Effector memory CD4-positive, alpha-beta T cell (primary cell): Measurements from ENCODE around the gene MICAL2.
A peak's percentile ranks its signal among the peaks of the same experiment; 100 is the strongest.

Experiments
- DNase-seq, 3 donors: peaks; one replicate each; pipeline ENCODE4 v3.0.0-alpha.2; 2020
- H3K27ac ChIP-seq: 2 replicates; pipeline ENCODE4 v1.7.0; 2013; ENCODE audit warnings: mild to moderate bottlenecking, low read length, moderate library complexity; ENCODE audit not compliant: insufficient read depth, poor library complexity, severe bottlenecking
- H3K27me3 ChIP-seq: replicated peaks from 2 replicates; pipeline ENCODE4 v1.7.0; 2013; ENCODE audit warnings: mild to moderate bottlenecking, low read length; ENCODE audit not compliant: insufficient read depth, control insufficient read depth, poor library complexity, severe bottlenecking
- H3K36me3 ChIP-seq: 2 replicates; pipeline ENCODE4 v1.7.0; 2013; ENCODE audit warnings: mild to moderate bottlenecking, low read length, moderate library complexity; ENCODE audit not compliant: control insufficient read depth, insufficient read depth
- H3K4me1 ChIP-seq: 2 replicates; pipeline ENCODE4 v1.7.0; 2013; ENCODE audit warnings: low read length, mild to moderate bottlenecking; ENCODE audit not compliant: control insufficient read depth, insufficient read depth, poor library complexity, severe bottlenecking
- H3K4me3 ChIP-seq: 2 replicates; pipeline ENCODE4 v1.7.0; 2013; ENCODE audit warnings: low read length, low read depth, mild to moderate bottlenecking; ENCODE audit not compliant: insufficient read depth, poor library complexity, severe bottlenecking
- H3K9me3 ChIP-seq: 2 replicates; pipeline ENCODE4 v1.7.0; 2013; ENCODE audit warnings: mild to moderate bottlenecking, low read length, moderate library complexity; ENCODE audit not compliant: control insufficient read depth

Gene MICAL2

DNA sequence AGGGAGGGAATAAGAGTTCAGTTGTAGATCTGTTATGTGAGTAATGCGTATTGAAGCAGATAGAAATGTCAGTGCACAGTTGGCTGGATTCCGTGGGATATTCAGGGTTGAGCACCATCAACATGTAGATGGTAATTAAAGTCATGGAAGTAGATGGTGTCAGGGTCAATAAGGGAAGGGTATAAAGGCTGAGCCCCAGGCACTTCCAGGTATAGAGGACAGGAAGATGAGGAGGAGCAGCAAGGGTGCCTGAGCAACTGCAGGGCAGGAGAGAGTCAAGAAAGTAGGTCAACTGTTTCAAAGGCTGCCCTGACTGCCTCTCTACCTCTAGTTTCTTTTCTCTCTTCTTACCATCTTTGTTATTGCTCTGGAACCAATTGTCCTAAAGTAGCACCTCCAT, 85.9 kb downstream of the MICAL2 start:
- H3K4me3 ChIP-seq = peak overlapping the region; percentile 43
- H3K36me3 ChIP-seq = no peaks in the 10 kb centered on the region

DNA sequence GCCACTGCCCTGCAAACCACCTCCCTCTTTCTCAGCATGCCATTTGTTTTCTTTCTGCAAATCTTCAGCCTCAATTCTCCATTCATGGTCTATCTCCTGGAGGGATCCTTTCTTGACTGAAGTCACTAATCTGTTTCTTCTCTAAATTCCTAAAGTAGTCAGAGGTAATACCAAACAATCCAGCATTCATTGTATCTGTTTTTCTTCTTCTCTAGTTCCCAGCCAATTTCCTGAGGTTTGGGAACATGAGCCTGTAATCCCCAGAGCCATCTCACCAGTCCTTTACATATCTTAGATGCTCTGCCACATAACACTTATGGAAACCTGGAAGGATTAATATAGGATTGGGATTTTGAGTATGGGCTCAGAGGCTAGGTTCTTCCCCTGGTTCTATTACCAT, 86.5 kb downstream of the MICAL2 start:
- Histone ChIP-seq H3K4me3 (peak overlapping the region; percentile 43), H3K36me3 (no peaks in the 10 kb centered on the region), H3K27ac (peak overlapping the region; percentile 62)

More for the DNA sequence above, 85.9 kb downstream of the MICAL2 start:
- Histone ChIP-seq H3K4me1 (peaks cover 46% of the 10 kb centered on the region), H3K9me3 (no peaks in the 10 kb centered on the region), H3K27me3 (no peaks in the 10 kb centered on the region), H3K27ac (peak overlapping the region; percentile 62)
- no peak for DNase-seq

DNA sequence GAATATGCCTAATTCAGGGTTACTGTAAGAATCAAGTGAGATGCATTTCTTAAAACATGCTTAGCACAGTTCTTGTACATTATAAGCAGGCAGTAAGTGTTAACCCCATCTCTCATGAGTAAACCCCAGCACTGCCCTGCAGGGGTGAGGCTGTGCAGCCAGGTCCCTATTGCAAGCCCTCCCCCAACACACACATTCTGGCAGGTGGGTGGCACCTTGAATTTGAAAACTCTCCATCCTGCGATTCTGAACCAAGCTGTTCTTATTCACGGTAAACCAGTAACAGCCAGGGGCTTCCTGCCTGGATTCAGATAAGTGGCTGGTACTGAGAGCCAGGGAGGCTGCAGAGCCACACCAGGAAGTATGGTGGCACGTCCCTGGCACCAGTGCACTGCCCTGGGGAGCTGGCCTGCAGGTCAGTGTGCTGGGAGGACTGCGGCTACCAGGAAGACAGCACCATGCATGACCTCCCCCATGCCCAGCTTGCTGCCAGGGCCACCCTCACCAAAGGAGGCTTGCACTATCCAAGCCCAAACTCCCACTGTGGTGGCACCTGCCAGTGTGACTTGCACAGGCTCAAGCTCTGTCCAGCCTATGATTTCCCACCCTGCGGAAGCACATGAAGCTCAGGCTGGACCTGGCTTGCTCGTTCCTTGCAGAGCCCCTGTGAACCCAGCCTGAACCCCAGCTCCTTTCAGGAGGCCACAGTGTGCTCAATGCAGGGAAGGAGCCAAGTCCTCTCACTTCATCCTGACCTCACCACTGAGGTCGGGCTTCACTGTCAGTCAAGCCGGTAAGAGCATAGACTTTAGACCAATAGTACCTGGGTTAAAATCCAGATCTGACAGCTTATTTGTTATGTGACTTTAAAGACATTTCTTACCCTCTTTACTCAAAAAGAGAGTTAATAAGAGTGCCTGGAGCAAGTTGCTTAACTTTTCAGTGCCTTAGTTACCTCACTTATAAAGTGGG, 88.1 kb downstream of the MICAL2 start:
- Histone ChIP-seq H3K9me3 (no peaks in the 10 kb centered on the region), H3K4me1 (peaks cover 49% of the 10 kb centered on the region), H3K27ac (peak overlapping the region; percentile 62), H3K36me3 (no peaks in the 10 kb centered on the region), H3K4me3 (peak overlapping the region; percentile 27), H3K27me3 (no peaks in the 10 kb centered on the region)
- no peak for DNase-seq

More for the DNA sequence above, 86.5 kb downstream of the MICAL2 start:
- Histone ChIP-seq H3K4me1 (peaks cover 49% of the 10 kb centered on the region), H3K9me3 (no peaks in the 10 kb centered on the region), H3K27me3 (no peaks in the 10 kb centered on the region)
- no peak for DNase-seq

DNA sequence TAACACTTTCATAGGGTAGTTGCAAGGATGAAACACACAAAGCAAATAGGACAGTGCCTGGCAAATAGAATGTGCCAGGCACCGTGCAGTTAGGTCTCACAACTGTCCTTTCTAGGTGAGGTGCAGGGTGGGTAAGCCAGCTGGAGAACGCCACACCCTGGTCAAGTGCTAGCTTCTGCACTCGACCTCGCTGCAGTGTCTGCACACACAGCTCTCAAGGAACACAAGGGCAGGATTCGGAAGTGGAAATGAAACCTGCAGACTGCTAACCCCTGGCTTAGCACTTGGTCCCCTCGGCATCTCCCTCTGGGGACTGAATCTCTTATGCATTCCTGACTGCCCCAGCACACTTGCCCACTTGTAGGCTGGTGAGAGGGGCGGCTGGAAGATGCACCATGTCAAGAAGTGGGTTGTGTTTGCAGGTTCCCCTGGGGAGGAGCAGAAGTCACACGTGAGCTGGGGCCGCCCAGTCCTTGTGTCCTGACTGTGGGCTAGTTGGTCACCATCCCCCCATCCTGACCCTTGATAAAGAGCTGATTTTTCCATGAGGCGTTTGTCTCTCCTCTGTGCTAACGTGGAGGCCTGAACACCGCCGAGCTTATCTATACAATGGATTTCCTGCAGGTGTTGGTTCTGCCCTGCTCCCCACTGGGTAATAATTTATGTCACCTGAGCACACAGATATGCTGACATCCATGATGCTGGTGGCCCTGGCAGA, 89.0 kb downstream of the MICAL2 start:
- DNase-seq = no peak
- Histone ChIP-seq H3K9me3 (no peaks in the 10 kb centered on the region), H3K4me1 (peaks cover 49% of the 10 kb centered on the region), H3K27me3 (no peaks in the 10 kb centered on the region), H3K27ac (peak overlapping the region; percentile 32), H3K4me3 (peak overlapping the region; percentile 13), H3K36me3 (no peaks in the 10 kb centered on the region)

DNA sequence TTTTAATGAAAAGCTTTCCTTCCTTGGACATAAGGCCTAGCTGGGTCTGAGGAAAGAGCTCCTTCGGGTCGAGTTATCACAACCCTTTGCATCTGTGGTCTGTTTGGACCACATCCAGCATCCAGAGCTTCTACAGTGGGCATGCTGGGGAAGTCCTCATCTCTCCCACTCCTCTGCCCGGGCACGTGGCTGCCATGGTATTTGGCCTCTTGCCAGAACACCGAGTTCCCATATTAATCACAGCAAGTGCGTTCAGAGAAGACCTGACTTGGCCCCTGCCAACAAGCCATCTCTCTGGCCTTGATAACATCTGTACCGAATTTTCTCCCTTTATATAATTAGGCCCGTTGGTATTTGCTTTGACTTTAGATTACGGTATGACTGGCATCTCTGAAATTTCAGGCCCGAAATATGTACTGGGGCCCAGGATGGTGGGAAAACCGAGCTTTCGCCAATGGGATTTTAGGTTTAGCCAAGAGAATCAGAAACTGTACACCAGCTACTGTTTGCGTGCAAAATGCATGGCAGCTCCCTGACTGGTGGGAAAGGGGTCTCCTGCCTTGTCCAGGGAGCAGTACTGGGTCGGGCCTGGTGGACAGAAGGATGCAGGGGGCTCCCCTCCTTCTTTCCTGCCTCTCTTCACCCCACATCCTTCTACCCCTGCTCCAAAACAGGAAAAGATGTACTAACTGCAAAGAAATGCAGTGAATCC, 90.0 kb downstream of the MICAL2 start:
- DNase-seq = no peak
- Histone ChIP-seq H3K27ac (peak overlapping the region; percentile 32), H3K4me1 (peaks cover 45% of the 10 kb centered on the region), H3K27me3 (no peaks in the 10 kb centered on the region), H3K9me3 (no peaks in the 10 kb centered on the region), H3K36me3 (no peaks in the 10 kb centered on the region), H3K4me3 (no peak overlapping the region)

DNA sequence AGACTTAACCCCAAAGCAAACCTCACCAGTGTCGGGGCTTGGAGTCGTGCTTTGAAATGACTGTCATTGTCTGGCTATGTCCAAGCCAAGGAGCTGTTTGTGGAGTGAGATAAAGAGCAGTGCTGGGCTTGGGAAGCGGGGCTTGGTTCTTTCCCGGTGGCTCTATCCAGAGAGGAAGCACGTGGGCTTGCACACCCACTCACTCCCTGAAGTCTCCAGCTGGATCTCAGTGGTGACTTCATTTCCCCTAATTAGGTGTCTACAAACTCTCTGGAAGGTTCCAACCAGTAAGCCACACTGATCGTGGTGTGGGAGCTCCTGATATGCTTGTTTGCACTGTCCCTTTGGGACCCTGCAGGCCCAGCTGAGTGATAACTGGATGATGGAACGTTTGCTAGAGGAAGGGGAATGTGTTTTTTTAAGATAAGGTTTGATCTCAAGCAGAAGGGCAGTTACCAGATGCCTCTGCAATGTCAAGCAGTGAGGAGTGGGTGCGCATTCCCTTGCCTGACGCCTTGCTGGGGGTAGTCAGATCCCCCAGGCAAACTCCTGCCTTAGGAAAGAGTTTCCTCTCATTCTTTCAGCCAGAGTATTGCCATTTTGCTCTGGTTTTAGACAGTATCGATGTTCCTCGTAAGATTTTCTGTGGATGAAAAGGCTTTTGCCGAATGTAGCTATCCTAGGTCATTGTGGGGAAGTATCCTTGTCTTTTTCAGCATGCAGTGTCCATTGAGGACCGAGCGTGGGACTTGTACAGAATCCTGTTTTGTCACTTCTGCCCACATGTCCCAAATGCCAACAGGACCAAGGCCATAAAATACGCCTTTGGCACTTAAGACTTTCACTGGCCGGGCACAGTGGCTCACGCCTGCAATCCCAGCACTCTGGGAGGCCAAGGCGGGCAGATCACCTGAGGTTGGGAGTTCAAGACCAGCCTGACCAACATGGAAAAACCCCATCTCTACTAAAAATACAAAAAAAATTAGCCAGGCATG, 90.9 kb downstream of the MICAL2 start:
- Histone ChIP-seq H3K9me3 (no peaks in the 10 kb centered on the region), H3K36me3 (no peaks in the 10 kb centered on the region), H3K27me3 (no peaks in the 10 kb centered on the region), H3K4me3 (no peak overlapping the region), H3K4me1 (peaks cover 45% of the 10 kb centered on the region), H3K27ac (peak overlapping the region; percentile 19)
- no peak for DNase-seq

DNA sequence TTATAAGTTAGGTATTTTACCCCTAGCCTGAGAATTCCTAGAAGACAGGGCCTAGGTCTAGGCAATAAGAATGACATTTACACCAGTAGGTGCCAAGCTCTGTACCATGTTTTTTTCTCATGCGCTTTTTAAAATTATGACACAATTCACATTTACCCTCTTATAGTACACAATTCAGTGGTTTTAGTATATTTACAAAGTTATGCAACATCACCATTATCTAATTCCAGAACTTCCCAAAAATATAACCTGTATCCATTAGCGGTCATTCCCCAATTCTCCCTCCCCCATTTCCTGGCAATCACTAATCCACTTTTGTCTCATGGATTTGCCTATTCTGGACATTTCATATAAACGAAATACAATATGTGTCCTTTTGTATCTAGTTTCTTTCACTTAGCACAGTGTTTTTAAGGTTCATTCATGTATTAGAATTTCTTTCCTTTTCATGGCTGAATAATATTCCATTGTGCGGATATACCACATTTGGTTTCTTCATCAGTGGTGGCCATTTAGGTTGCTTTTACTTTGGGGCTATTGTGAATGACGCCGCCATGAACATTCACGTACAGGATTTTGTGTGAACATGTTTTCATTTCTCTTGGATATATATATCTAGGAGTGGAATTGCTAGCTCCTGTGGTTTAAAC, 92.4 kb downstream of the MICAL2 start:
- no peaks in the 10 kb centered on the region for H3K27me3 ChIP-seq
- H3K27ac ChIP-seq = no peak overlapping the region
- no peak for DNase-seq
- no peak overlapping the region for H3K4me3 ChIP-seq
- no peaks in the 10 kb centered on the region for H3K9me3 ChIP-seq
- peaks cover 7% of the 10 kb centered on the region for H3K36me3 ChIP-seq
- H3K4me1 ChIP-seq = peaks cover 38% of the 10 kb centered on the region

DNA sequence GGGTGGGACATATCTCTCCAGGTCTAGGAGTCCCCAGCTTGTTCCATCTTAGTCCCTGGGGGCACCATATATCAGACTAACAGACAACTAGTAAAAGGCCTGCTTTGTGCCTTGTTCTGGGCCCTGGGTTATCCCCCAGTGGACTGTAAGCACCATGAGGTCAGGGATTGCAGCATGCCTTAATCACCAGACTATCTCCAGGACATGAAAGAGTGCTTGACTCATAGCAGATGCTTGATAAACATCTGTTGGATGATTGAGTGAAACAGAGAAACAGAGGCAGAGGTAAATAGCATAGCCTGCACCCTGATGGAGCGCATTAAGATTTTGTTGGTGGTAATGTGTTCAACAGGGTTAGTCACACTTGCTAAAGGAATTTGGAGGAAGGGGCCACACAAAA, 94.1 kb downstream of the MICAL2 start:
- Histone ChIP-seq H3K27me3 (no peaks in the 10 kb centered on the region), H3K27ac (no peak overlapping the region), H3K9me3 (no peaks in the 10 kb centered on the region), H3K4me1 (peaks cover 21% of the 10 kb centered on the region), H3K4me3 (no peak overlapping the region), H3K36me3 (peaks cover 21% of the 10 kb centered on the region)
- no peak for DNase-seq

DNA sequence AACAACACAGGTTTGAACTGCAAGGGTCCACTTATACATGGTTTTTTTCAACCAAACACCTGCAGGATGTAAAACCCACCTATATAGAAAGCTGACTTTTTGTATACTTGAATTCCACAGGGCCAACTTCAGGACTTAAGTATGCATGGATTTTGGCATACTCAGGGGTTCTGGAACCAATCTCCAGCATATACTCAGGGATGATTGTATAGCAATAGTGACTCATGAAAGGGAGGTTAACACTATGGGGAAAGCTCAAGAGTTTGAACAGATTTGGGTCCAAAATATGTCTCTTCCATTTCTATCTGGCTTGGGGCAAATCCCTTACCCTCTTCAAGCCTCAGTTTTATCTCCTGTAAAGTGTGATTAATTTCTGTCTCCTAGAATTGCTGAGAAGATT, 94.9 kb downstream of the MICAL2 start:
- H3K4me1 ChIP-seq = peaks cover 12% of the 10 kb centered on the region
- peaks cover 25% of the 10 kb centered on the region for H3K36me3 ChIP-seq

More for the DNA sequence above, 94.9 kb downstream of the MICAL2 start:
- H3K27me3 ChIP-seq = no peaks in the 10 kb centered on the region
- no peak overlapping the region for H3K27ac ChIP-seq
- no peak for DNase-seq
- H3K9me3 ChIP-seq = no peaks in the 10 kb centered on the region
- no peak overlapping the region for H3K4me3 ChIP-seq
